HEK293 (cell line): ENCODE measurements around the gene DICER1.
A peak's percentile ranks its signal among the peaks of the same experiment; 100 is the strongest.
"Not testable (repeated sequence)": the region's sequence is repeated elsewhere in the genome, so short reads cannot be mapped to it uniquely, and the experiment has no call there.

ENCODE experiments used
- CTCF ChIA-PET: fragments of 350-600 bp; formaldehyde crosslinking; extraction: SDS; loops from one replicate; lab custom pipeline; 2021; ENCODE audit warnings: antibody characterized with exemption; lab: Yijun Ruan, JAX
- POLR2A ChIA-PET: fragments of 300-600 bp; formaldehyde crosslinking; extraction: SDS; loops from one replicate; lab custom pipeline; 2020; ENCODE audit warnings: antibody characterized with exemption, inconsistent platforms; lab: Yijun Ruan, JAX
- H3K27ac ChIP-seq: fragments of 200-500 bp; sonication (Bioruptor generic); 2 replicates; pipeline ENCODE4 v1.5.1; 2014; ENCODE audit warnings: low read depth, low read length, control low read depth, inconsistent platforms; ENCODE audit errors: extremely low read depth
- H3K36me3 ChIP-seq, 2 experiments: fragments of 200-500 bp in 1 of 2; sonication (Bioruptor generic) in 1 of 2; 1 replicate in 1 of 2; 2 replicates in 1 of 2; pipeline ENCODE4 v1.5.1; 2014 to 2017; ENCODE audit warnings: inconsistent platforms in 2 of 2, low read length in 2 of 2; ENCODE audit not compliant: control insufficient read depth in 2 of 2, insufficient read depth in 1 of 2
- H3K4me1 ChIP-seq: fragments of 200-500 bp; sonication (Bioruptor generic); 2 replicates; pipeline ENCODE4 v1.5.1; 2014; ENCODE audit warnings: mild to moderate bottlenecking, low read length, inconsistent platforms; ENCODE audit not compliant: control insufficient read depth, insufficient read depth
- H3K4me3 ChIP-seq: 2 replicates; pipeline ENCODE4 v1.5.1; 2011; ENCODE audit warnings: low read depth, mild to moderate bottlenecking, control low read depth, low read length, moderate library complexity
- H3K9me3 ChIP-seq: fragments of 200-500 bp; sonication (Bioruptor generic); 2 replicates; pipeline ENCODE4 v1.5.1; 2014; ENCODE audit warnings: low read depth, low read length, inconsistent platforms; ENCODE audit not compliant: control insufficient read depth, insufficient read depth
- KLF1 ChIP-seq: fragments of 450-650 bp; formaldehyde crosslinking; IDR thresholded peaks from 2 replicates; pipeline ENCODE4 v1.5.1; 2016; ENCODE audit warnings: missing biosample characterization, missing genetic modification characterization
- KLF16 ChIP-seq: fragments of 450-650 bp; formaldehyde crosslinking; IDR thresholded peaks from 2 replicates; pipeline ENCODE4 v1.5.1; 2017; ENCODE audit warnings: missing biosample characterization, missing genetic modification characterization
- KLF9 ChIP-seq: fragments of 450-650 bp; formaldehyde crosslinking; IDR thresholded peaks from 2 replicates; pipeline ENCODE4 v1.5.1; 2016; ENCODE audit warnings: missing biosample characterization, missing genetic modification characterization, low read depth
- OSR2 ChIP-seq: fragments of 450-650 bp; formaldehyde crosslinking; IDR thresholded peaks from 2 replicates; pipeline ENCODE4 v1.5.1; 2016; ENCODE audit warnings: missing biosample characterization, missing genetic modification characterization
- PRDM6 ChIP-seq: fragments of 450-650 bp; formaldehyde crosslinking; IDR thresholded peaks from 2 replicates; pipeline ENCODE4 v1.5.1; 2017; ENCODE audit warnings: missing biosample characterization, missing genetic modification characterization
- ZNF112 ChIP-seq: fragments of 450-650 bp; formaldehyde crosslinking; IDR thresholded peaks from 2 replicates; pipeline ENCODE4 v1.5.0; 2017; ENCODE audit warnings: missing biosample characterization, missing genetic modification characterization
- ZNF2 ChIP-seq: fragments of 450-650 bp; formaldehyde crosslinking; IDR thresholded peaks from 2 replicates; pipeline ENCODE4 v1.5.1; 2016; ENCODE audit warnings: missing biosample characterization, missing genetic modification characterization
- ZNF266 ChIP-seq: fragments of 450-650 bp; formaldehyde crosslinking; IDR thresholded peaks from 2 replicates; pipeline ENCODE4 v1.5.1; 2016; ENCODE audit warnings: missing biosample characterization, missing genetic modification characterization, low read depth
- ZNF302 ChIP-seq: fragments of 450-650 bp; formaldehyde crosslinking; IDR thresholded peaks from 2 replicates; pipeline ENCODE4 v1.5.1; 2016; ENCODE audit warnings: missing biosample characterization, missing genetic modification characterization, low read depth
- ZNF521 ChIP-seq: fragments of 450-650 bp; formaldehyde crosslinking; IDR thresholded peaks from 2 replicates; pipeline ENCODE4 v1.5.1; 2017; ENCODE audit warnings: missing biosample characterization, mild to moderate bottlenecking, missing genetic modification characterization
- ZNF585B ChIP-seq: fragments of 450-650 bp; formaldehyde crosslinking; IDR thresholded peaks from 2 replicates; pipeline ENCODE4 v1.5.1; 2016; ENCODE audit warnings: missing biosample characterization, missing genetic modification characterization
- ZNF768 ChIP-seq: fragments of 450-650 bp; formaldehyde crosslinking; IDR thresholded peaks from 2 replicates; pipeline ENCODE4 v1.5.1; 2018; ENCODE audit warnings: missing biosample characterization, mild to moderate bottlenecking, missing genetic modification characterization
- ZNF785 ChIP-seq: fragments of 450-650 bp; formaldehyde crosslinking; IDR thresholded peaks from 2 replicates; pipeline ENCODE4 v1.5.1; 2016; ENCODE audit warnings: missing biosample characterization, missing genetic modification characterization
- TF ChIP-seq, protein P1 (sequence below): fragments of 450-650 bp; formaldehyde crosslinking; IDR thresholded peaks from 2 replicates; pipeline ENCODE4 v1.5.1; 2016; ENCODE audit warnings: missing biosample characterization, missing genetic modification characterization
- TF ChIP-seq, protein P2 (sequence below): fragments of 450-650 bp; formaldehyde crosslinking; IDR thresholded peaks from 2 replicates; pipeline ENCODE4 v1.5.1; 2016; ENCODE audit warnings: missing biosample characterization, missing genetic modification characterization
- TF ChIP-seq, protein P3 (sequence below): fragments of 450-650 bp; formaldehyde crosslinking; IDR thresholded peaks from 2 replicates; pipeline ENCODE4 v1.5.1; 2016; ENCODE audit warnings: missing biosample characterization, missing genetic modification characterization
- TF ChIP-seq, protein P4 (sequence below): fragments of 450-650 bp; formaldehyde crosslinking; IDR thresholded peaks from 2 replicates; pipeline ENCODE4 v1.5.1; 2016; ENCODE audit warnings: missing biosample characterization, missing genetic modification characterization
- TF ChIP-seq, protein P5 (sequence below): fragments of 450-650 bp; formaldehyde crosslinking; IDR thresholded peaks from 2 replicates; pipeline ENCODE4 v1.5.1; 2016; ENCODE audit warnings: missing biosample characterization, missing genetic modification characterization

Gene DICER1

GRCh38 chr14:95138876-95139275, 18.5 kb downstream of the DICER1 start:
- H3K27ac ChIP-seq, result no peak overlapping the region
- peaks cover 23% of the 10 kb centered on the region for H3K4me1 ChIP-seq
- H3K36me3 ChIP-seq, result peaks cover 0 to 8% of the 10 kb centered on the region in 2 experiments; a peak in 1 of 3 replicates
- ChIA-PET POLR2A (no interaction called here), CTCF (interaction anchor here (0.7 kb wide), 1 partner anchor 143 kb away, joined by 3 read pairs; no protein-coding TSS in a partner anchor)
- H3K4me3 ChIP-seq, result no peak overlapping the region
- TF ChIP-seq, protein P1, sequence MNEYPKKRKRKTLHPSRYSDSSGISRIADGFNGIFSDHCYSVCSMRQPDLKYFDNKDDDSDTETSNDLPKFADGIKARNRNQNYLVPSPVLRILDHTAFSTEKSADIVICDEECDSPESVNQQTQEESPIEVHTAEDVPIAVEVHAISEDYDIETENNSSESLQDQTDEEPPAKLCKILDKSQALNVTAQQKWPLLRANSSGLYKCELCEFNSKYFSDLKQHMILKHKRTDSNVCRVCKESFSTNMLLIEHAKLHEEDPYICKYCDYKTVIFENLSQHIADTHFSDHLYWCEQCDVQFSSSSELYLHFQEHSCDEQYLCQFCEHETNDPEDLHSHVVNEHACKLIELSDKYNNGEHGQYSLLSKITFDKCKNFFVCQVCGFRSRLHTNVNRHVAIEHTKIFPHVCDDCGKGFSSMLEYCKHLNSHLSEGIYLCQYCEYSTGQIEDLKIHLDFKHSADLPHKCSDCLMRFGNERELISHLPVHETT (tag by site-specific recombination), result no peak
- TF ChIP-seq, protein P2, sequence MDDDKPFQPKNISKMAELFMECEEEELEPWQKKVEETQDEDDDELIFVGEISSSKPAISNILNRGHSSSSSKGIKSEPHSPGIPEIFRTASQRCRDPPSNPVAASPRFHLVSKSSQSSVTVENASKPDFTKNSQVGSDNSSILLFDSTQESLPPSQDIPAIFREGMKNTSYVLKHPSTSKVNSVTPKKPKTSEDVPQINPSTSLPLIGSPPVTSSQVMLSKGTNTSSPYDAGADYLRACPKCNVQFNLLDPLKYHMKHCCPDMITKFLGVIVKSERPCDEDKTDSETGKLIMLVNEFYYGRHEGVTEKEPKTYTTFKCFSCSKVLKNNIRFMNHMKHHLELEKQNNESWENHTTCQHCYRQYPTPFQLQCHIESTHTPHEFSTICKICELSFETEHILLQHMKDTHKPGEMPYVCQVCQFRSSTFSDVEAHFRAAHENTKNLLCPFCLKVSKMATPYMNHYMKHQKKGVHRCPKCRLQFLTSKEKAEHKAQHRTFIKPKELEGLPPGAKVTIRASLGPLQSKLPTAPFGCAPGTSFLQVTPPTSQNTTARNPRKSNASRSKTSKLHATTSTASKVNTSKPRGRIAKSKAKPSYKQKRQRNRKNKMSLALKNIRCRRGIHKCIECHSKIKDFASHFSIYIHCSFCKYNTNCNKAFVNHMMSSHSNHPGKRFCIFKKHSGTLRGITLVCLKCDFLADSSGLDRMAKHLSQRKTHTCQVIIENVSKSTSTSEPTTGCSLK (tag by site-specific recombination), result no peak
- TF ChIP-seq KLF16 (tag by site-specific recombination) (no peak), ZNF768 (tag by site-specific recombination) (no peak), KLF9 (tag by site-specific recombination) (no peak), KLF1 (tag by site-specific recombination) (no peak), ZNF521 (tag by site-specific recombination) (no peak), ZNF266 (tag by site-specific recombination) (no peak), ZNF2 (tag by site-specific recombination) (no peak), OSR2 (tag by site-specific recombination) (no peak), ZNF302 (tag by site-specific recombination) (no peak), ZNF585B (tag by site-specific recombination) (no peak), ZNF112 (tag by site-specific recombination) (no peak), ZNF785 (no peak)
- TF ChIP-seq, protein P3, sequence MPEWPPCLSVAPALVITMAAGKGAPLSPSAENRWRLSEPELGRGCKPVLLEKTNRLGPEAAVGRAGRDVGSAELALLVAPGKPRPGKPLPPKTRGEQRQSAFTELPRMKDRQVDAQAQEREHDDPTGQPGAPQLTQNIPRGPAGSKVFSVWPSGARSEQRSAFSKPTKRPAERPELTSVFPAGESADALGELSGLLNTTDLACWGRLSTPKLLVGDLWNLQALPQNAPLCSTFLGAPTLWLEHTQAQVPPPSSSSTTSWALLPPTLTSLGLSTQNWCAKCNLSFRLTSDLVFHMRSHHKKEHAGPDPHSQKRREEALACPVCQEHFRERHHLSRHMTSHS, result no peak
- TF ChIP-seq, protein P4, sequence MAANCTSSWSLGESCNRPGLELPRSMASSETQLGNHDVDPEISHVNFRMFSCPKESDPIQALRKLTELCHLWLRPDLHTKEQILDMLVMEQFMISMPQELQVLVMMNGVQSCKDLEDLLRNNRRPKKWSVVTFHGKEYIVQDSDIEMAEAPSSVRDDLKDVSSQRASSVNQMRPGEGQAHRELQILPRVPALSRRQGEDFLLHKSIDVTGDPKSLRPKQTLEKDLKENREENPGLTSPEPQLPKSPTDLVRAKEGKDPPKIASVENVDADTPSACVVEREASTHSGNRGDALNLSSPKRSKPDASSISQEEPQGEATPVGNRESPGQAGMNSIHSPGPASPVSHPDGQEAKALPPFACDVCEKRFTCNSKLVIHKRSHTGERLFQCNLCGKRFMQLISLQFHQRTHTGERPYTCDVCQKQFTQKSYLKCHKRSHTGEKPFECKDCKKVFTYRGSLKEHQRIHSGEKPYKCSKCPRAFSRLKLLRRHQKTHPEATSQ, result no peak
- H3K9me3 ChIP-seq, result no peaks in the 10 kb centered on the region

GRCh38 chr14:95138455-95138854, 18.9 kb downstream of the DICER1 start:
- H3K9me3 ChIP-seq, H3K4me3 ChIP-seq, H3K27ac ChIP-seq, H3K36me3 ChIP-seq: not testable (repeated sequence)
- CTCF ChIA-PET, result interaction anchor here (0.6 kb wide), 1 partner anchor 223 kb away, joined by 3 read pairs; no protein-coding TSS in a partner anchor
- TF ChIP-seq, protein P5, sequence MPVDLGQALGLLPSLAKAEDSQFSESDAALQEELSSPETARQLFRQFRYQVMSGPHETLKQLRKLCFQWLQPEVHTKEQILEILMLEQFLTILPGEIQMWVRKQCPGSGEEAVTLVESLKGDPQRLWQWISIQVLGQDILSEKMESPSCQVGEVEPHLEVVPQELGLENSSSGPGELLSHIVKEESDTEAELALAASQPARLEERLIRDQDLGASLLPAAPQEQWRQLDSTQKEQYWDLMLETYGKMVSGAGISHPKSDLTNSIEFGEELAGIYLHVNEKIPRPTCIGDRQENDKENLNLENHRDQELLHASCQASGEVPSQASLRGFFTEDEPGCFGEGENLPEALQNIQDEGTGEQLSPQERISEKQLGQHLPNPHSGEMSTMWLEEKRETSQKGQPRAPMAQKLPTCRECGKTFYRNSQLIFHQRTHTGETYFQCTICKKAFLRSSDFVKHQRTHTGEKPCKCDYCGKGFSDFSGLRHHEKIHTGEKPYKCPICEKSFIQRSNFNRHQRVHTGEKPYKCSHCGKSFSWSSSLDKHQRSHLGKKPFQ (tag by site-specific recombination), result 0 out of 2 replicates have a peak, but pooled peaks have one; percentile 49
- TF ChIP-seq PRDM6 (tag by site-specific recombination), result 0 out of 2 replicates have a peak, but pooled peaks have one; percentile 6
- peaks cover 23% of the 10 kb centered on the region for H3K4me1 ChIP-seq
- POLR2A ChIA-PET, result interaction anchor here (0.6 kb wide), 1 partner anchor 1452 kb away, joined by 3 read pairs; no protein-coding TSS in a partner anchor
